HG02870 (cell line): ENCODE results near the gene RNF40.
"Not testable (repeated sequence)": the region's sequence is repeated elsewhere in the genome, so short reads cannot be mapped to it uniquely, and the experiment has no call there.

Experiments
- ATAC-seq: cut with Tn5 transposase; IDR thresholded peaks from one replicate; pipeline ENCODE4 v1.9.1; 2021; ENCODE audit warnings: mild to moderate bottlenecking, moderate library complexity; ENCODE audit not compliant: unreplicated experiment

The RNF40 gene

GRCh38 chr16:30780549-30780948 lies 18.4 kb downstream of the RNF40 start:
- ATAC-seq = no peak

GRCh38 chr16:30782486-30783279 lies 20.6 kb downstream of the RNF40 start:
- ATAC-seq = no peak

- ATAC-seq = no peak
Measured at GRCh38 chr16:30783280-30784109, 21.4 kb downstream of the RNF40 start.

- no peak for ATAC-seq
Measured at GRCh38 chr16:30784215-30784614, 22.1 kb downstream of the RNF40 start.

GRCh38 chr16:30785126-30786106 lies 23.3 kb downstream of the RNF40 start:
- no peak for ATAC-seq

GRCh38 chr16:30786115-30786935 lies 24.2 kb downstream of the RNF40 start:
- no peak for ATAC-seq

- ATAC-seq = no peak
Measured at GRCh38 chr16:30786936-30787612, 25.0 kb downstream of the RNF40 start, which contains the start of gene ZNF629. TSS of gene ZNF629 (minus strand) at chr16:30787205. CDS start at chr16:30784482, 2,723 bp downstream.

- no peak for ATAC-seq
Measured at GRCh38 chr16:30787613-30788378, 25.7 kb downstream of the RNF40 start.

- ATAC-seq = no peak
Measured at GRCh38 chr16:30793508-30794069, 31.5 kb downstream of the RNF40 start.

GRCh38 chr16:30794634-30795033 lies 32.5 kb downstream of the RNF40 start:
- no peak for ATAC-seq

GRCh38 chr16:30797670-30798309 lies 35.7 kb downstream of the RNF40 start:
- ATAC-seq = no peak

GRCh38 chr16:30802936-30803335 lies 40.8 kb downstream of the RNF40 start:
- no peak for ATAC-seq

- no peak for ATAC-seq
Measured at GRCh38 chr16:30805056-30805369, 42.9 kb downstream of the RNF40 start.

GRCh38 chr16:30805370-30806169 lies 43.4 kb downstream of the RNF40 start:
- ATAC-seq = no peak

GRCh38 chr16:30808146-30808545 lies 46.0 kb downstream of the RNF40 start:
- ATAC-seq = no peak

GRCh38 chr16:30808890-30809426 lies 46.8 kb downstream of the RNF40 start:
- ATAC-seq = not testable (repeated sequence)

GRCh38 chr16:30809675-30810074 lies 47.6 kb downstream of the RNF40 start:
- ATAC-seq = not testable (repeated sequence)
